Fibroblast of the aortic adventitia (primary cell): Measurements from ENCODE around the gene ATMIN. TPM values are rescaled to one million over a fixed set of nuclear protein-coding genes. Genes with fewer than 3 reads are reported as not detected.

Source experiments
- DNase-seq: peaks from one replicate; pipeline ENCODE4 v3.0.0-alpha.2; 2010; ENCODE audit warnings: low read depth
- H3K4me3 ChIP-seq: 2 replicates; pipeline ENCODE4 v1.5.1; 2011; ENCODE audit warnings: low read depth, mild to moderate bottlenecking, control low read depth, low read length, moderate library complexity
- total RNA-seq: library from RNA; depleted of rRNA; stranded (reverse); fragments of >200 nt; gene quantifications from 2 replicates; pipeline ENCODE4 v1.2.3, GENCODE V29; 2012; ENCODE audit warnings: low replicate concordance
- TF ChIP-seq, protein P1 (sequence below): IDR thresholded peaks from 2 replicates; pipeline ENCODE4 v1.5.1; 2011; ENCODE audit warnings: mild to moderate bottlenecking, low read length, control low read depth, inconsistent platforms; ENCODE audit not compliant: insufficient read depth

The ATMIN gene
- total RNA-seq, 1 donor = 45.4 TPM

DNA sequence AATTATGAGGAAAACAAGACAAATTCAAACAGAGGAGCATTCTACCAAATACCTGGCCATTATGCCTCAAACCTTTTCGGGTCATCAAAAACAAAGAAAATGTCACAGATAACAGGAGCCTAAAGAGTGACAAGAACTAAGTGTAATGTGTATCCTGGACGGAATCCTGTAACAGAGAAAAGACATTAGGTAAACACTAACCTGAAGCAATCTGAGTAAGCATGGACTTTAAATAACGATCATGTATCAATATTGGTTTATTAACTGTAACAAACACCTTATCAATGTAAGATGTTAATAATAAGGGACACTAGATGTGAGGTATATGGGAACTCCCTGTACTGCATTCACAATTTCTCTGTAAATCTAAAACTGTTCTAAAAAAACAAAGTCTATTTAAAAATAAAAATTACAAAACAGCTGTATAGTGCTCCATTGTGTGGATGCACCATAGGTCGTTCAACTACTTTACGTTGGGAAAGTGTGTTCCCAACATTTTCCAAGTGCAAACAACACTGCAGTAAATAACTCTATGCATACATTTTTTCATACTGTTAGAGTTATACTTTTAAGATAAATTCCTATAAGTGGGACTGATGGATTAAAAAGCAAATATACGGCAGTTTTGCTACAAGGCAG, 43.7 kb upstream of the ATMIN start:
- no peak for DNase-seq
- H3K4me3 ChIP-seq = no peak overlapping the region
- TF ChIP-seq, protein P1, sequence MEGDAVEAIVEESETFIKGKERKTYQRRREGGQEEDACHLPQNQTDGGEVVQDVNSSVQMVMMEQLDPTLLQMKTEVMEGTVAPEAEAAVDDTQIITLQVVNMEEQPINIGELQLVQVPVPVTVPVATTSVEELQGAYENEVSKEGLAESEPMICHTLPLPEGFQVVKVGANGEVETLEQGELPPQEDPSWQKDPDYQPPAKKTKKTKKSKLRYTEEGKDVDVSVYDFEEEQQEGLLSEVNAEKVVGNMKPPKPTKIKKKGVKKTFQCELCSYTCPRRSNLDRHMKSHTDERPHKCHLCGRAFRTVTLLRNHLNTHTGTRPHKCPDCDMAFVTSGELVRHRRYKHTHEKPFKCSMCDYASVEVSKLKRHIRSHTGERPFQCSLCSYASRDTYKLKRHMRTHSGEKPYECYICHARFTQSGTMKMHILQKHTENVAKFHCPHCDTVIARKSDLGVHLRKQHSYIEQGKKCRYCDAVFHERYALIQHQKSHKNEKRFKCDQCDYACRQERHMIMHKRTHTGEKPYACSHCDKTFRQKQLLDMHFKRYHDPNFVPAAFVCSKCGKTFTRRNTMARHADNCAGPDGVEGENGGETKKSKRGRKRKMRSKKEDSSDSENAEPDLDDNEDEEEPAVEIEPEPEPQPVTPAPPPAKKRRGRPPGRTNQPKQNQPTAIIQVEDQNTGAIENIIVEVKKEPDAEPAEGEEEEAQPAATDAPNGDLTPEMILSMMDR = no peak

DNA sequence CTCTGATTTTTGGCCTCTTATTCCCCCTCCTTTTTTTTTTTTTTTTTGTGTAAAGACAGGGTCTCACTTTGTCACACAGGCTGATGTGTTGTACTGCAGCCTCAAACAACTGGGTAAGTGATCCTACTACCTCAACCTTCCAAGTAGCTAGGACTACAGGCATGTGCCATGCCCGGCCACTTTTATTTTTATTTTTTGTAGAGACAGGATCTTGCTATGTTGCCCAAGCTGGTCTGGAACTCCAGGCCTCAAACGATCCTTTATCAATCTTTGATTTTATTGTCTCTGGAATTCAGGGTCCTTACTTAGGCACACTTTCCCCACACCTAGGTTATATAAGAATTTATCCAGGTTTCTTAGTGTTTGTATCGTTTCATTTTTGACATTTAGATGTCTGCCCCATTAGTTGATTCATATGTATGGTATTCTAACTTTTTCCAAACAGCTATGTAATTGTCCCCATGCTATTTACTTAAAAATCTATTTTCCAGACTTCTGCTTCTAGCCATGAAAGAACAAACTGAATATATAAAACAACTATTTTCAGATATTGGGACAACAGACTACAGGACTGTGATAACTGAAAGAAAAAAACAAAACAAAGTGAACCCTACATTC, 42.9 kb upstream of the ATMIN start:
- DNase-seq = no peak
- peak overlapping the region; percentile 36 for H3K4me3 ChIP-seq
- TF ChIP-seq, protein P1 = no peak

DNA sequence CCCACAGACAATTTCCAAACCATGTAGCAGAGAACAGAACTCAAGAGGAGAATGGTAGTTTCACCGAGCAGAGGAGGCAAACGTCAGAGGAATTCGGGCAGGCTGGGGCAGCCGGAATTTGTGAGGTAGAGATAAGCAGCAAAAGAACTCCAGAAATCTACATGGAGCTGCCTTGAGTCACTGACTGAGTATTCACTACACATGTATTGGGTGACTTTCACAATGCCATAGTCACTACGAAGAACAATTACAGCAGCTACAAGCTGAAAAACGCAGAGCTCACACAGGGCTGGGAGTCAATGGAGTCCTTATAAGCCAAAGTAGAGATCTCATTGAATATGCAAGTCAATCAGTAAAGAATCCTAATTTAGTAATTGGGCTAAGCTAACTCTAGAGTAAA, 42.3 kb upstream of the ATMIN start:
- TF ChIP-seq, protein P1 = no peak
- DNase-seq = peak; percentile 98
- H3K4me3 ChIP-seq = peak overlapping the region; percentile 45

DNA sequence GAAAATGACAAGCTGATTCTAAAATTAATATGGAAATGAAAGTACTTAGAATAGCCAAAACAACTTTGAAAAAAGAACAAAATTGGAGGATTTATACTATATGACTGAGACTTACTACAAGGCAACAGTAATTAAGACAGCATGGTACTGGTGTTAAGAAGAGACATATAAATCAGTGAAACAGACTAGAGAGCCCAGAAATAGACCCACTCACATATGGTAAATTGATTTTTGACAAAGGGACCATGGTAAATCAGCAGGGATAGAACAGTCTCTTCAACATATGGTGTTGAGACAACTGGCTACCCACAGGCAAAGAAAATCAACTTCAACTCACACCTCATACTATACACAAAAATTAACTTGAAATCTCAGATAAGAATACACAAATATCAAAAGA, 41.8 kb upstream of the ATMIN start:
- TF ChIP-seq, protein P1 = no peak
- no peak overlapping the region for H3K4me3 ChIP-seq

DNA sequence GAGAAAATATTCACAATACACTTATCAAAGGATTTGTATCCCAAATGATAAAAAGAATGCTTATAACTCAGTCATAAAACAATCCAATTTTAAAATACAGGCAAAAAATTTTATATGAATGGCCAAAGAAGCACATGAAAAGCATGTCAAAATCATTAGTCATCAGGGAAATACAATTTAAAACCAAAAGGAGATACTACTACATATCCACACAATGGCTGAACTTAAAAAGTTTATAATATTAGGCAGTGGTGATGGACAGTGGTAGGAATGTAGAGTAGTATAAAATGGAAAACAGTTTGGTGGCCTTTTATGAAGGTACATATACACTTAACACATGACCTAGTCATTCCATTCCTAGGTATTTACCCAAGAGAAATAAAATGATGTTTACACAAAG, 41.2 kb upstream of the ATMIN start:
- TF ChIP-seq, protein P1 = no peak
- no peak overlapping the region for H3K4me3 ChIP-seq
- peak; percentile 76 for DNase-seq

More for the DNA sequence above, 41.8 kb upstream of the ATMIN start:
- peak; percentile 11 for DNase-seq

DNA sequence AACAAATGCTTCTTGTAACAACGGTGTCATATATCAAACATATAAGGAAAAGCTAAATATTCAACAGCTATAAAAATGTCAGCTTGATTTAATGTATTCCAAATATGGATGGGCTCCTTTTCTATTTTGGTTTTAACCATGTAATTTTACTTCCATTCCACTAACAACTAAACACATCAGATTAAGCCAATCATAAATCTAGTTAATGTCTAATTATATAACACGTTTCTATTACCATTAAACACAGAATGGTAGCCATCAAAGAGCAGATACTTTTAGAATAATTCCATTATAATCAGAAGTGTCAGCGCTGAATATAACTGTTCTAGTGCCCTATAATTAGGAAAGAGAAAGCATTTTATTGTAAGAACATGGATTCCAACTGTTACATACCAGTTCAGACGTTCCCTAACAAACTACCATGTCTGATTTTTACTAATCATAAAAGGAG, 38.9 kb upstream of the ATMIN start:
- TF ChIP-seq, protein P1 = no peak
- DNase-seq = no peak
- peak overlapping the region; percentile 46 for H3K4me3 ChIP-seq
